GM12891 (cell line): ENCODE measurements around the gene MCOLN3.
"Not testable (repeated sequence)": the region's sequence is repeated elsewhere in the genome, so short reads cannot be mapped to it uniquely, and the experiment has no call there.

Experiments used
- POLR2A ChIP-seq: IDR thresholded peaks from 2 replicates; pipeline ENCODE4 v1.6.1; 2011; ENCODE audit warnings: low read depth, low read length, control low read depth
- POLR2AphosphoS5 ChIP-seq: IDR thresholded peaks from 2 replicates; pipeline ENCODE4 v1.6.1; 2011; ENCODE audit warnings: low read depth, low read length, control low read depth
- POU2F2 ChIP-seq: IDR thresholded peaks from 2 replicates; pipeline ENCODE4 v1.6.1; 2011; ENCODE audit warnings: low read depth, mild to moderate bottlenecking, control low read depth, low read length, moderate library complexity
- SPI1 ChIP-seq: IDR thresholded peaks from 2 replicates; pipeline ENCODE4 v1.6.1; 2011; ENCODE audit warnings: low read depth, low read length, control low read depth
- TAF1 ChIP-seq: IDR thresholded peaks from 2 replicates; pipeline ENCODE4 v1.6.1; 2011; ENCODE audit warnings: low read depth, low read length, control low read depth

DNA sequence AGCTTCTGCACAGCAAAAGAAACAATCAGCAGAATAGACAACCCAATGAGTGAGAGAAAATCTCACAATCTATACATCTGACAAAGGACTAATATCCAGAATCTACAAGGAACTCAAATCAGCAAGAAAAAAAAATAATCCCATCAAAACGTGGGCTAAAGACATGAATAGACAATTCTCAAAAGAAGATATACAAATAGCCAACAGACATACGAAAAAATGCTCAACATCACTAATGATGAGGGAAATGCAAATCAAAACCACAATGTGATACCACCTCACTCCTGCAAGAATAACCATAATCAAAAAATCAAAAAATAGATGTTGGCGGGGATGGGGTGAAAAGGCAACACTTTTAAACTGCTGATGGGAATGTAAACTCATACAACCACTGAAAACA is 61.7 kb downstream of the MCOLN3 start:
- not testable (repeated sequence) for TF ChIP-seq TAF1, POLR2A, POLR2AphosphoS5, SPI1, POU2F2
